ENCODE data around the gene ACAP3.

ACAP3 gene

GRCh38 chr1:1332031-1332755, 24.5 kb upstream of the ACAP3 start:
- no peak for DNase-seq (ENCODE audit: extremely low read depth in 1 of 2, low read depth in 1 of 2)

GRCh38 chr1:1331068-1331965, 23.6 kb upstream of the ACAP3 start, which contains the start of gene TAS1R3:
Gene TAS1R3, plus strand, starts transcription at chr1:1331280. Its CDS starts 66 bp downstream, at chr1:1331346.
- no peak for DNase-seq (ENCODE audit: extremely low read depth in 1 of 2, low read depth in 1 of 2)

- DNase-seq (ENCODE audit: extremely low read depth in 1 of 2, low read depth in 1 of 2) = no peak
Measured at GRCh38 chr1:1330366-1331067, 22.8 kb upstream of the ACAP3 start.

GRCh38 chr1:1329304-1330210, 21.8 kb upstream of the ACAP3 start:
- DNase-seq (ENCODE audit: extremely low read depth in 1 of 2, low read depth in 1 of 2) = no peak

GRCh38 chr1:1328254-1328653, 20.5 kb upstream of the ACAP3 start:
- DNase-seq (ENCODE audit: extremely low read depth in 1 of 2, low read depth in 1 of 2) = no peak

- DNase-seq (ENCODE audit: extremely low read depth in 1 of 2, low read depth in 1 of 2) = no peak
Measured at GRCh38 chr1:1327291-1327690, 19.6 kb upstream of the ACAP3 start.

- DNase-seq (ENCODE audit: extremely low read depth in 1 of 2, low read depth in 1 of 2) = no peak
Measured at GRCh38 chr1:1326075-1326605, 18.4 kb upstream of the ACAP3 start.

- DNase-seq (ENCODE audit: extremely low read depth in 1 of 2, low read depth in 1 of 2) = no peak
Measured at GRCh38 chr1:1325288-1326074, 17.8 kb upstream of the ACAP3 start.

- peak; percentile 89 to 96 for DNase-seq (ENCODE audit: extremely low read depth in 1 of 2, low read depth in 1 of 2)
Measured at GRCh38 chr1:1324524-1325287, 17.0 kb upstream of the ACAP3 start, which contains the start of the genes CPTP and INTS11. Gene CPTP, plus strand, starts transcription at chr1:1324802. Its CDS starts 2,109 bp downstream, at chr1:1326911. Gene INTS11, minus strand, starts transcription at chr1:1324660. Its CDS starts 52 bp downstream, at chr1:1324608.

GRCh38 chr1:1324084-1324523, 16.4 kb upstream of the ACAP3 start:
- DNase-seq (ENCODE audit: extremely low read depth in 1 of 2, low read depth in 1 of 2) = no peak

- no peak for DNase-seq (ENCODE audit: extremely low read depth in 1 of 2, low read depth in 1 of 2)
Measured at GRCh38 chr1:1322952-1323351, 15.2 kb upstream of the ACAP3 start.

- DNase-seq (ENCODE audit: extremely low read depth in 1 of 2, low read depth in 1 of 2) = no peak
Measured at GRCh38 chr1:1322418-1322817, 14.7 kb upstream of the ACAP3 start.

GRCh38 chr1:1321477-1321876, 13.7 kb upstream of the ACAP3 start:
- no peak for DNase-seq (ENCODE audit: extremely low read depth in 1 of 2, low read depth in 1 of 2)

GRCh38 chr1:1320666-1321448, 13.1 kb upstream of the ACAP3 start:
- no peak for DNase-seq (ENCODE audit: extremely low read depth in 1 of 2, low read depth in 1 of 2)

- DNase-seq (ENCODE audit: extremely low read depth in 1 of 2, low read depth in 1 of 2) = no peak
Measured at GRCh38 chr1:1319646-1319941, 11.9 kb upstream of the ACAP3 start.

- DNase-seq (ENCODE audit: extremely low read depth in 1 of 2, low read depth in 1 of 2) = no peak
Measured at GRCh38 chr1:1318777-1319645, 11.3 kb upstream of the ACAP3 start.

Data from activated CD8-positive, alpha-beta memory T cell treated with anti-CD3 and anti-CD28 coated beads for 1 hour (primary cell).